Retina (tissue), 1 donor: Measurements from ENCODE around the gene ATP8A1.
"Not testable (repeated sequence)": the region's sequence is repeated elsewhere in the genome, so short reads cannot be mapped to it uniquely, and the experiment has no call there.

Experiments used
- DNase-seq: peaks from one replicate; pipeline ENCODE4 v3.0.0-alpha.2; 2016

ATP8A1 gene

GRCh38 chr4:42398171-42398870 is 258.6 kb downstream of the ATP8A1 start:
- peak; percentile 86 for DNase-seq

- no peak for DNase-seq
Measured at GRCh38 chr4:42397635-42398170, 259.2 kb downstream of the ATP8A1 start.

DNA sequence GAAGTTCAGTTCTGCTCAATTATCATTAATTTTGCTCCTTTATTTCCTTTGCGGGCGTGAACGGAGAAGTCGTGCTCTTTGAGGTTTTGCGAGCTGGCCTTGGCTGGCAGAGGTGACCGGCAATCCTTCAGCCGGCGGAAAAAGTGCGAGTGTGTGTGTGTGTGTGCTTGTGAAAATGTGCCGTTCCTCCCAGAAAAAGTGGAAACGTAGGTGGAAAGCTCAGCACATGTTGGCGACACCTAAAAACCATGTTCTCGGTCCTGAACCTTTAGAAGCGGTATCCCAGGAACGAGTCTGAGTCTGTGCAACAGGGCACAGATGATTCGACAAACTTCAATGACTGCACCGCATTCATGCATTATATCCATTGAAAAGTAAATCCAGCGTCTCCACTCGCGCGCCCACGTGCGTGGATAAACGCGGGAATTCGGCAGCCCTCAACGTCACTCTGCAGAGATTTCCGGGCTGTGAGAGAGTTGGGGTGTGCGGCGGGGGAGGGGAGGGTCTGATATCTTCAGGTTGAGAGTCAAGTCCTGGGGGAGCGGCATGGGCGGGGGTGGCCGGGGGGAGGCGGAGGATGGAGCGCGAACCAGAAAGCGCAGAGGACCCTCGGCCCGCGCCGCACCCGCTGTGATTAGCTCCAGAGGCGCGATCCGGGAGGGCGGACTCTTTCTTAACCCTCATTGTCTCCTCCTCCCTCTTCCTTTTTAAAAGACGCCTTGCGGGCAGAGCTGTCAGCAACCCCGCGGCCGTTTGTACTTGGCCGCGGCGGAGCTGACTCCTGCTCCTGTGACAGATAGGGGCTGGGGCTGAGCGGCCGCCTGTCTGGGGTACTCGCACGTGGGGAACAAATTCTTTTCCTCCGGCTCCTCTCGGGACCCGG is 259.9 kb downstream of the ATP8A1 start, which contains the start of gene SHISA3:
Gene SHISA3 (plus strand): TSS at position 737 of the 883 bp plus-strand sequence. CDS start 569 bp downstream, outside the sequence.
- peak; percentile 76 for DNase-seq

DNA sequence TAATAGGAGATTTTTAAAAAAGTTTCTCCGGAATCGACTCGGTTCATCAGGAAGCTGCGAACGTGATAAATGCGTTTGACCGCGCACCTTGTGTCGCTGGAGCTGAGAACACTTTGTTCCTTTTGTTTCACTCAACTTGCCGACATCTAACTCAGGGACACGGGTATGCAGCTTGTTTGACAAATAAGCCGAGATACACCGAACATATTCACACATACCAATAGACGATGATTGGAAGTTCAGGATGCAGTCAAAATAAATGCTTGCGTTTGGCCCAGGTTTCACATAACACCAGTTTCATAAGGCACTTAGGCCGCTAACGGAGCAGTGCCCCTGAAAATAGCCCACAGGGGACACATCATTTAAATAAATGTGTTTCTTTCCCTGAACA is 260.5 kb downstream of the ATP8A1 start:
- DNase-seq, result no peak

- no peak for DNase-seq
Measured at GRCh38 chr4:42395595-42395994, 261.3 kb downstream of the ATP8A1 start.

GRCh38 chr4:42392436-42392835 is 264.5 kb downstream of the ATP8A1 start:
- DNase-seq, result no peak

DNA sequence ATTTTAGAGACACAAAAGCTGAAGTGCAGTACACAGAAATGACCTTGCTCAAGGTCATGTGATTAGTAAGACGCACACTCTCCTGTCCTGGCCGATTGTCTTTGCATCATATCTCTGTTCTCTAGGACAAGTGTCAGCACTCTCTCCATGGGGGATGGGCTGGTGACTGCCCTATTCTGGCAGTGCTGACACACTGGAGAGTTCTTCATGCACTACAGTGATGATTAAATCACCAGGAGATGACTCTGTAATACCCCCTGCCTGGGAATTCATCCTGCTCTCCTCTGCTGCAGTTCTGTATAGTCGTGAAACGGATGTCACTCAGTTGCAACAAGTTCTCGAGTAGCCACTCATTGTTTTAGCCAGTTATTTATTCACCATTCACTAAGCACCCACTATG is 264.9 kb downstream of the ATP8A1 start:
- DNase-seq, result peak; percentile 38

- peak; percentile 12 for DNase-seq
Measured at GRCh38 chr4:42391355-42391664, 265.6 kb downstream of the ATP8A1 start.

- no peak for DNase-seq
Measured at GRCh38 chr4:42390622-42391354, 266.1 kb downstream of the ATP8A1 start.

DNA sequence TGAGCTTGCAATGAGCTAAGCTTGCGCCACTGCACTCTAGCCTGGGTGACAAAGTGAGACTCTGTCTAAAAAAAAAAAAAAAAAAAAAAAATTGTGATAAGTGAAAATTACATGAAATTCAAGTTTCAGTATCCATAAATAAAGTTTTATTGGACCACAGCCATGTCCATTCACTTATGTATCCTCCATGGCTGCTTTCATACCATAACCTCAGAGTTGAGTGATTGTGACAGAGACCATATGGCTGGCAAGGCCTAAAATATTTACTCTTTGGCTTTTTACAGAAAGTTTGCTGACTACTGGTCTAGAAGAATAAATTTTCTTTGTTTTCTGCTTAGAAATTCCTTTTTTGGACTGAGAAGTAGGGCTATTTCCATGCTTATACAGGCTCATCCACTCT is 271.4 kb downstream of the ATP8A1 start:
- no peak for DNase-seq

- DNase-seq, result no peak
Measured at GRCh38 chr4:42381666-42382065, 275.2 kb downstream of the ATP8A1 start.

DNA sequence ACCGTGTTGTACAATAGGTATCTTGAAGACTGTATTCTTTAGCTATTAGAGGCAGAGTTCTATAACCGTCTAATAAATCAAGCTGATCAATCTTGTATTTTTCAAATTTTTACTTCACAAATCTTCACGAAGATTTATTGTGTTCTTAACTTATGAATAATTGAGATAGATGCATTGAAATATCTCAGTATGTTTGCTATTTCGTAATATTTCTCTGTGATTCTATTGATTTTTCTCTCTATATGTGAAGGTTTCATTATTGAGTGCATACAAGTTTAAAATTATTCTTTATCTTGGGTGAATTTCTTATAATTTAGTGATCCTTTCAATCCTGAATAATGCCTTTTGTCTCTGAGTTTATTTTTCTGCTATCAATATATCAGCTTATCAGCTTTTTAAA is 279.4 kb downstream of the ATP8A1 start:
- no peak for DNase-seq

DNA sequence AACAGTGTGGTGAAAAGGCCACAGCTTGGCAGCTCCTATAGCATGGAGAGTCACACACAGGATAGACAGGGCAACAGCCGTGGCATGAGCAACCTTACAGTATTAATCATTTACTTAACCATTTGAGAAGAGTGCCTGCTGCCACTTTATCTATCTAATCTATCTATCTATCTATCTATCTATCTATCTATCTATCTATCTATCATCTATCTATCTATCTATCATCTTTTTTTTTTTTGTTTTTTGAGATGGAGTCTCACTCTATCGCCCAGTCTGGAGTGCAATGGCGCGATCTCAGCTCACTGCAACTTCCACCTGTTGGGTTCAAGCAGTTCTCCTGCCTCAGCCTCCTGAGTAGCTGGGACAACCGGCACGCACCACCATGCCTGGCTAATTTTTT is 284.6 kb downstream of the ATP8A1 start:
- DNase-seq, result not testable (repeated sequence)

DNA sequence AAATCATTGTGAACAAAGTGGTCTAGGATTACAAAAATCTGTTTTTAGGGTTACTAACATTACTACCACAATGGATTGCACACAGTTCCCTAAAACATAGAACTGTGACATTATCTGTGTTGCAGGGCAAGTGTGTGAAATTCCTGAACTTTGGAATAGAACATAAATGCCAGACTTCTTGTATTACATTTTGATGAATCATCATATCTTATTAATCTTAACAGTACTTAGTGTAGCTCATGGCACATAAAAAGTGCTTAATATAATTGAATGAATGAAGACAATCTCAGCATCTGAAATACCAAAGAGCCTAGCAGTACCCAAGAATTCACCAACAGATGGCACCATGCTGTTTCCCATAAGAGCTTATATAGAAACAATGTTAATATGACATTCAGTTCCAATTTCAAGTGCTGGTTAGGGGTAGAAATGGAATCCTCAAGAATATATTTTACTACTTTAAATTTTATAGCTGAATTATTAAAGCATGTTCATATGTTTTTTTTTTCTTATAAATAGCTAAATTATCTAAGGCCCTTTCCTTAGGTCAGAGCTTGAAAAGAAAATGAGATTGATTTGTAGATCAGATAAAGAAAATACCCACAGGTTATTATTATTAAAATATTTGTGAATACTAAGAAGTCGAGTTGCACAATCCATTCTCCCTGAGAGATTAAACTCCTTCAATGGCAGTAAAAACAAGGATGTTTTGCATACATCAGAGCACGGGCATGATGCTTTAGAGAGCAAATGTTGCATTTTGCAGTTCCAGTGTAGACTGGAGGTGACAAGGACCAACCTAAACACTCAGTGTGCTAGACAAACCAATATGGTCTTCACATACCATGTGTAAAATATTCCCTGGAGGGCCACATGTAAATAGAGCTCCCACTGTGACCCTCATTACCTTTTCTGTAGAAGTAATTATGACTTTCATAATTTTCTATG is 285.3 kb downstream of the ATP8A1 start:
- no peak for DNase-seq

DNA sequence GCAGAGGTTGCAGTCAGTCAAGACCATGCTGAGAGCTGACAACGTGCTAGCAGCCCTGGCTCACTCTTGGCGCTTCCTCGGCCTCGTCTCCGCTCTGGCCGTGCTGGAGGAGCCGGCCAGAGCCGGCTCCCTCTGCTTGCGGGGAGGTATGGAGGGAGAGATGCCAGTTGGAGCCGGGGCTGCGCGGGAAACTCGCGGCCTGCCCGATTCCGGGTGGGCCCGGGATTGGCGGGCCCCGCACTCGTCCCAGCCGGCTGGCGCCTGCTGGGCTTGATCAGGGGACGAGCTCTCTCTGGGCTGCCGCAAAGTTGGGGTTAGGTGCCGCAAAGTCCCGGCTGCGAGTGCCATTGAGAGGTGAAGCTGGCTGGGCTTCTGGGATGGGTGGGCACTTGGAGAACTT is 287.4 kb downstream of the ATP8A1 start:
- DNase-seq, result no peak

DNA sequence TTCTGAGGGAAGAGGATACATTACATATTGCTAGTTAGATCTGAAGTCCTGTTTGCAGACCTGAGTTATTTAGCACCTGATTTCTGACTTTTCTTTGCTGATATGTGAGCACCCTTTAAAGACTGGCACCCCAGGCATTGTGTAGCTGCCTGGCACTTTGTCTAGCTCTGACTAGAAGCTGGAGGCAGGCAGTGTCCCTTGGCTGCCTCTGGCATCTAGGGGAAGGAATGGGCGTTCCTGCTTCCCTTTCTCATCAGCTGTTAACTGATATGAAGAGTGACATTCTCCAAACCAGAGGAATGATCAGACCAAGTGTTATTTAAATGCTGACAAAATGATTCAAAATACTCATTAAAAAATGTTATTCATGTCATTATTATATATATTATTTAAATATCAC is 289.9 kb downstream of the ATP8A1 start:
- DNase-seq, result no peak

DNA sequence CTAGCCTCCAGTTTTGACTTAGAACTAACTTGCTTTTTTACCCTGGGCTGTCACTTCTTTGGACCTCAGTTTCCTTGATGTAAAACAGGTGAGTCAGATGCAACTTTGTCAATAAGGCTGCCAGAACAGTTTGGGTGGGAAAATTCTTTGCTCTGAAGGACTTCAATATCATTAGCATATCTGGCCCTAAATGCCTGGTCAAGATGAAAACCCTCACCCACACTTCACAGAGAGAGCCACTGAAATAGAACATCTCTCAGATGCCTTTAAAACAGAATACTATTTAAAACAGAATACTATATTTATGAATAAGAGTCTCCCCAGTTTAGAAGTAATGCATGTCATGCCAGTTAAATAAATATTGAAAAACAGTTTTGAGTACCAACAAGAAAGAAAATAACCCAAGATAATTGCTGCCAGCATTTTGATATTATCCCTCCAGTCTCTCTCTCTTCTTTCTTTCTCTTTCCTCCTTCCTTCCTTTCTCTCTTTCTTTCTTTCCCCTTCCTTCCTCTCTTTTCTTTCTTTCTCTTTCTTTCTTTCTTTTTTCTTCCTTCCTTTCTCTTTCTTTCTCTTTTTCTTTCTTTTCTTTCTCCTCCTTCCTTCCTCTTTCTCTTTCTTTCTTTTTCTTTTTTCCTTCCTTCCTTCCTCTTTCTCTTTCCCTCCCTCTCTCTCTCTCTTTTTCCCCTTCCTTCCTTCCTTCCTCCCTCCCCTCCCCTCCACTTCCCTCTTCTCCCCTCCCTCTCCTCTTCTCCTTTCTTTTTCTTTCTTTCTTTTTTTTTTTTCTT is 292.4 kb downstream of the ATP8A1 start:
- DNase-seq, result no peak

GRCh38 chr4:42363614-42364013 is 293.3 kb downstream of the ATP8A1 start:
- DNase-seq, result no peak

- no peak for DNase-seq
Measured at GRCh38 chr4:42362591-42362990, 294.3 kb downstream of the ATP8A1 start.

- peak; percentile 7 for DNase-seq
Measured at GRCh38 chr4:42361456-42361855, 295.4 kb downstream of the ATP8A1 start.

DNA sequence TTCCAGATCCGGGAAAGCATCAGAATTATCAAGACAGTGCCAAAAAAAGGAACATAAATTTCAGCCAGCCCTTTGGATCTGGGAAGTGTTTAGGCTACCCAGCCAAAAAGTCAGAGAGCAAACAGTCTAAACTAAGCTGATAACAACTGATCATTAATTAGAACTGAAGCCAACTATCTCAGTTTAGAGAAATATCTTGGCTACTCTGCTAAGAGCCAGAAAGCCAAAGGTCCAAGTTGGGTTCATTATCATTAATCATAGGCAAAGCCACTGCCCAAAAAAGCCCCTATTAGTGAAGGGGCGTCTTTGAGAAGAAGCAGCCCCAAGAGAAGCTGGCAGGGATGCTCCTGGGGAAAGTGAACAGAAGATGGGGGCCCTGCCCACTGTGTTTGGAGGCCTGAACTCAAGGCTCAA is 296.6 kb downstream of the ATP8A1 start:
- DNase-seq, result no peak
